Kidney (tissue), 14 donors: Measurements from ENCODE around the gene FBN2. TPM values are rescaled to one million over a fixed set of nuclear protein-coding genes. Genes with fewer than 3 reads are reported as not detected.

Source experiments
- DNase-seq, 5 donors: peaks; one replicate each; pipeline ENCODE4 v3.0.0-alpha.2; 2013 to 2020
- FAIRE-seq: peaks from 2 replicates; lab custom pipeline; 2012; peaks lifted over from hg19 to GRCh38; lab: Jason Lieb, UNC
- H3K27ac ChIP-seq, 2 donors: one replicate each; pipeline ENCODE4 v1.7.0; 2013; ENCODE audit warnings: low read depth in 2 of 2, low read length in 2 of 2, inconsistent platforms in 1 of 2
- H3K27me3 ChIP-seq: one replicate; pipeline ENCODE4 v1.7.1; 2013; ENCODE audit warnings: low read length, inconsistent platforms; ENCODE audit not compliant: control insufficient read depth, insufficient read depth
- H3K36me3 ChIP-seq, 3 donors: one replicate each; pipeline versions ENCODE4 v1.7.0 to v1.7.1; 2013; ENCODE audit warnings: low read length in 3 of 3, control low read depth in 1 of 3, inconsistent platforms in 1 of 3; ENCODE audit not compliant: insufficient read depth in 3 of 3, control insufficient read depth in 2 of 3
- H3K4me1 ChIP-seq, 3 donors: one replicate each; pipeline versions ENCODE4 v1.7.0 to v1.7.1; 2013; ENCODE audit warnings: low read length in 3 of 3, inconsistent platforms in 1 of 3, low read depth in 1 of 3; ENCODE audit not compliant: control insufficient read depth in 2 of 3, insufficient read depth in 2 of 3
- H3K4me3 ChIP-seq, 3 donors: one replicate each; pipeline versions ENCODE4 v1.7.0 to v1.8.1; 2013; ENCODE audit warnings: low read length in 3 of 3, control low read depth in 1 of 3, inconsistent platforms in 1 of 3
- H3K9ac ChIP-seq, 3 donors: one replicate each; pipeline versions ENCODE4 v1.7.0 to v1.7.1; 2013; ENCODE audit warnings: low read length in 3 of 3, control low read depth in 1 of 3, inconsistent platforms in 1 of 3
- H3K9me3 ChIP-seq, 3 donors: one replicate each; pipeline versions ENCODE4 v1.7.0 to v1.7.1; 2013; ENCODE audit warnings: low read length in 3 of 3, control low read depth in 1 of 3, inconsistent platforms in 1 of 3; ENCODE audit not compliant: control insufficient read depth in 2 of 3, insufficient read depth in 1 of 3
- intact Hi-C: fragments of 100-400 bp; cut with DNase I; formaldehyde crosslinking; loops from one replicate; pipeline ENCODE4 v1.11.1; 2022
- polyA plus RNA-seq: library from polyadenylated mRNA; stranded (reverse); fragments of 350-450 nt; fragmentation: Illumina TruSeq; extraction: RNeasy Lipid Tissue Mini Kit (QIAGEN cat#74804); gene quantifications from one replicate; pipeline ENCODE4 v1.2.3, GENCODE V29; 2014; ENCODE audit warnings: low read depth, low replicate concordance; ENCODE audit not compliant: insufficient read depth
- total RNA-seq: library from RNA; stranded (reverse); fragmentation: NEBNext Ultra II Directional; extraction: Animal tissue kit (Norgen Biotek cat#: 25700); gene quantifications from one replicate; pipeline ENCODE4 v1.2.1, GENCODE V29; 2021
- TF ChIP-seq, protein P1 (sequence below): IDR thresholded peaks from 3 replicates; pipeline ENCODE4 v1.5.1; 2012; ENCODE audit warnings: mild to moderate bottlenecking, moderate library complexity, borderline replicate concordance; ENCODE audit not compliant: insufficient read depth; ENCODE audit errors: extremely low read depth
- donor health status: control.
- donor health status: control.
- donor health status: control.
- donor health status: control.
- donor health status: control.
- donor health status: DM: yes; HTN: yes; CAD: no.
- donor health status: Normal renal cell carcinoma (clear cell type).

The FBN2 gene
- total and polyA plus RNA-seq, 2 donors from 2014 or later = 0.11 to 1.0 TPM

DNA sequence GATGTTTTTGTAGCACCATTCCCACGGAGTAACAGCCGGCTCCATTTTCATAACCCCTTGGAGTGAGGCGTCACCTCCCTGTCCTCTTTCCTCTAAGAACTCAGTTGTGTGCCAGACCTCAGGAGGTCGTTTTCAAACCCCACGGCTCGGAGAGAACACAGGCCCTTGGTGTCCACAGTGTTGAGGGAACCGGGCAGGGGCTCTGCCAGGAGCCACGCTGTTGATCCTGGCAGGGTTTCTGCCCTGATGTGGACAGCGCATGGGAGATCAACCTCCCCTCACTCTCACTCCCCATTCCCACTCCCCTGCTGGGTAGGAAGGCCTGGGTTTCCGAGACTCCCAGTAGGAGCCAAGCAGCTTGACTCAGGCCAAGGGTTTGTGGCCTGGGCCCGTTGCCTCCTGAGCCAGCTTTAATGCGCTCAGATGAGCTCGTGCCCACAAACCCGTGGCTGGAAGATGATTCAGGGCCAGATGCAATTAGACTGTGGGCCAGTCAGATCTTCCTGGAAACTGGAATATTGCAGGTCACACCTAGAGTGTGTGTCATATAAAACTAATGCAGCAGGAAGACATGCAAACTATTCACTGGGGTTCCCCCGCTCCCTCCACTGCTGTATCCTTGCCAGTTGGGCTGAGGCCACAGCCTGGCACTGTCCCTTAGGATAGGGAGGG, 321.0 kb downstream of the FBN2 start:
- TF ChIP-seq, protein P1, sequence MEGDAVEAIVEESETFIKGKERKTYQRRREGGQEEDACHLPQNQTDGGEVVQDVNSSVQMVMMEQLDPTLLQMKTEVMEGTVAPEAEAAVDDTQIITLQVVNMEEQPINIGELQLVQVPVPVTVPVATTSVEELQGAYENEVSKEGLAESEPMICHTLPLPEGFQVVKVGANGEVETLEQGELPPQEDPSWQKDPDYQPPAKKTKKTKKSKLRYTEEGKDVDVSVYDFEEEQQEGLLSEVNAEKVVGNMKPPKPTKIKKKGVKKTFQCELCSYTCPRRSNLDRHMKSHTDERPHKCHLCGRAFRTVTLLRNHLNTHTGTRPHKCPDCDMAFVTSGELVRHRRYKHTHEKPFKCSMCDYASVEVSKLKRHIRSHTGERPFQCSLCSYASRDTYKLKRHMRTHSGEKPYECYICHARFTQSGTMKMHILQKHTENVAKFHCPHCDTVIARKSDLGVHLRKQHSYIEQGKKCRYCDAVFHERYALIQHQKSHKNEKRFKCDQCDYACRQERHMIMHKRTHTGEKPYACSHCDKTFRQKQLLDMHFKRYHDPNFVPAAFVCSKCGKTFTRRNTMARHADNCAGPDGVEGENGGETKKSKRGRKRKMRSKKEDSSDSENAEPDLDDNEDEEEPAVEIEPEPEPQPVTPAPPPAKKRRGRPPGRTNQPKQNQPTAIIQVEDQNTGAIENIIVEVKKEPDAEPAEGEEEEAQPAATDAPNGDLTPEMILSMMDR = no peak
- Histone ChIP-seq H3K9ac (no peak overlapping the region), H3K4me1 (no peaks in the 10 kb centered on the region), H3K27me3 (no peaks in the 10 kb centered on the region), H3K9me3 (no peaks in the 10 kb centered on the region), H3K27ac (no peak overlapping the region), H3K36me3 (no peaks in the 10 kb centered on the region), H3K4me3 (no peak overlapping the region)
- intact Hi-C loops = loop anchor here (10.0 kb wide), 1 partner anchor 278 kb away; no protein-coding TSS in a partner anchor
- no peak for FAIRE-seq
- DNase-seq = no peak

DNA sequence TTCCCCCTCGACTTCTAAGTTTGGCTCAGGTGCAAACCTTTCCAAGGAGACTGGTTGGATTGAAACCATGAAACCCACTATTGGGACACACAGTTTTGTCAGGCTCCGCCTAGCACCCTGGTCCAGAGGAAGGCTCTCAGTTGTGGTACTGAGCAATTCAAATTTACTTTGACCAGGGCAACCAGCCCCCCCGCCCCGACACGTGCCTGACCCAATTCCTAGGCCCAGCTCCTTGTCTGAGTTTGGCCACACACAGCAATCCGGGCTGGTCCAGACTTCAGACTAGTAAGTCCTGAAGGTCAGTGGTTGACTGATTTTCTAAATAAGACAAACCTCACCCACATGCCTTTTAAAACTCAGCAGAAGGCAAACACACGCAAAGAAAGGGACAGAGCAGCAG, 321.8 kb downstream of the FBN2 start:
- no peak overlapping the region for H3K4me3 ChIP-seq
- H3K27ac ChIP-seq = no peak overlapping the region
- no peaks in the 10 kb centered on the region for H3K27me3 ChIP-seq
- no peak for FAIRE-seq
- DNase-seq = no peak
- no peak overlapping the region for H3K9ac ChIP-seq
- intact Hi-C loops = loop anchor here (10.0 kb wide), 1 partner anchor 279 kb away; no protein-coding TSS in a partner anchor
- H3K36me3 ChIP-seq = no peaks in the 10 kb centered on the region
- no peaks in the 10 kb centered on the region for H3K9me3 ChIP-seq
- H3K4me1 ChIP-seq = no peaks in the 10 kb centered on the region
- TF ChIP-seq, protein P1 = no peak

DNA sequence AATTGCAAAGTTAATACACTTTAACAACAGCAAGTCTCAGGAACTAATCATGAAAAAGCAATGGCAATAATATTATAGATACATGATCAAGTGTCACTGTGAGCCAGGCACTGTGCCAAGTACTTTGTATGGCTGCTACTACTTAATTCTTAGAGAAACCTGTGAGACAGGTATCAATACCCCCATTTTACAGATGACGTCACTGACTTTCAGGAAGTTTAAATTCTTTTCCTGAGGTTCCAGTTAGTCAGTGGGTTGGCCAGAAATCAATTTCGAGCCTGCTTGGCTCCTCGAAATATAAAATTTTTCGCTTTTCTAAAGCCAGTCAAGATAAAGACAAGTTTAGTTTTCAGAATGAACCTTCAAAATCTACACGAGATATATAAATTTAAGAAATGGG, 324.2 kb downstream of the FBN2 start:
- Histone ChIP-seq H3K9ac (no peak overlapping the region), H3K36me3 (no peaks in the 10 kb centered on the region), H3K9me3 (no peaks in the 10 kb centered on the region), H3K4me1 (no peaks in the 10 kb centered on the region), H3K27ac (no peak overlapping the region), H3K4me3 (no peak overlapping the region), H3K27me3 (no peaks in the 10 kb centered on the region)
- FAIRE-seq (no peak), DNase-seq (no peak)
- intact Hi-C loops = loop anchor here (10.0 kb wide), 1 partner anchor 281 kb away; no protein-coding TSS in a partner anchor
- TF ChIP-seq, protein P1 = no peak
